ENCODE measurements around the gene PSMC3. TPM values are rescaled to one million over a fixed set of nuclear protein-coding genes. Genes with fewer than 3 reads are reported as not detected.

Gene PSMC3
- total and polyA plus RNA-seq, 8 donors, result 86.7 to 163 (median 130) TPM

GRCh38 chr11:47383071-47383470 is 43.2 kb downstream of the PSMC3 start:
- peak overlapping the region in 1 of 2 donors; percentile 64 for H3K27ac ChIP-seq
- DNase-seq, result no peak
- TF ChIP-seq, protein P1, sequence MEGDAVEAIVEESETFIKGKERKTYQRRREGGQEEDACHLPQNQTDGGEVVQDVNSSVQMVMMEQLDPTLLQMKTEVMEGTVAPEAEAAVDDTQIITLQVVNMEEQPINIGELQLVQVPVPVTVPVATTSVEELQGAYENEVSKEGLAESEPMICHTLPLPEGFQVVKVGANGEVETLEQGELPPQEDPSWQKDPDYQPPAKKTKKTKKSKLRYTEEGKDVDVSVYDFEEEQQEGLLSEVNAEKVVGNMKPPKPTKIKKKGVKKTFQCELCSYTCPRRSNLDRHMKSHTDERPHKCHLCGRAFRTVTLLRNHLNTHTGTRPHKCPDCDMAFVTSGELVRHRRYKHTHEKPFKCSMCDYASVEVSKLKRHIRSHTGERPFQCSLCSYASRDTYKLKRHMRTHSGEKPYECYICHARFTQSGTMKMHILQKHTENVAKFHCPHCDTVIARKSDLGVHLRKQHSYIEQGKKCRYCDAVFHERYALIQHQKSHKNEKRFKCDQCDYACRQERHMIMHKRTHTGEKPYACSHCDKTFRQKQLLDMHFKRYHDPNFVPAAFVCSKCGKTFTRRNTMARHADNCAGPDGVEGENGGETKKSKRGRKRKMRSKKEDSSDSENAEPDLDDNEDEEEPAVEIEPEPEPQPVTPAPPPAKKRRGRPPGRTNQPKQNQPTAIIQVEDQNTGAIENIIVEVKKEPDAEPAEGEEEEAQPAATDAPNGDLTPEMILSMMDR (IDR thresholded peaks at IDR 0.05), result no peak
- peaks cover 0 to 6% of the 10 kb centered on the region in 2 donors for H3K36me3 ChIP-seq
- intact Hi-C loops (cut with DNase I), result no loop called here
- H3K27me3 ChIP-seq, result no peaks in the 10 kb centered on the region
- H3K4me3 ChIP-seq, result no peak overlapping the region
- H3K9me3 ChIP-seq, result no peaks in the 10 kb centered on the region
- peaks cover 0 to 44% of the 10 kb centered on the region in 2 donors for H3K4me1 ChIP-seq
- ATAC-seq, result peak; percentile 58

GRCh38 chr11:47380078-47380477 is 46.2 kb downstream of the PSMC3 start:
- DNase-seq (no peak), ATAC-seq (no peak)
- peaks cover 0 to 16% of the 10 kb centered on the region in 2 donors for H3K36me3 ChIP-seq
- TF ChIP-seq, protein P1 (IDR thresholded peaks at IDR 0.05), result no peak
- H3K9me3 ChIP-seq, result no peaks in the 10 kb centered on the region
- no peaks in the 10 kb centered on the region for H3K27me3 ChIP-seq
- peaks cover 0 to 30% of the 10 kb centered on the region in 2 donors for H3K4me1 ChIP-seq
- H3K27ac ChIP-seq, result no peak overlapping the region
- intact Hi-C loops (cut with DNase I), result no loop called here
- no peak overlapping the region for H3K4me3 ChIP-seq

- TF ChIP-seq, protein P1 (IDR thresholded peaks at IDR 0.05), result no peak
- peaks cover 0 to 24% of the 10 kb centered on the region in 2 donors for H3K36me3 ChIP-seq
- intact Hi-C loops (cut with DNase I), result loop anchor here in 1 of 2 donors (10.0 kb wide), 1 partner anchor 75 kb away; no protein-coding TSS in a partner anchor
- ATAC-seq (no peak), DNase-seq (no peak)
- H3K9me3 ChIP-seq, result no peaks in the 10 kb centered on the region
- H3K4me3 ChIP-seq, result no peak overlapping the region
- H3K27ac ChIP-seq, result peak overlapping the region in 1 of 2 donors; percentile 93
- H3K4me1 ChIP-seq, result peaks cover 0 to 35% of the 10 kb centered on the region in 2 donors
- H3K27me3 ChIP-seq, result no peaks in the 10 kb centered on the region
Observed at GRCh38 chr11:47379317-47379716, 46.9 kb downstream of the PSMC3 start.

GRCh38 chr11:47378836-47379170 is 47.4 kb downstream of the PSMC3 start:
- Histone ChIP-seq H3K27ac (peak overlapping the region; percentile 65 to 93), H3K4me1 (peaks cover 0 to 39% of the 10 kb centered on the region in 2 donors), H3K4me3 (peak overlapping the region in 1 of 2 donors; percentile 67), H3K36me3 (peaks cover 0 to 29% of the 10 kb centered on the region in 2 donors), H3K27me3 (no peaks in the 10 kb centered on the region), H3K9me3 (no peaks in the 10 kb centered on the region)
- TF ChIP-seq, protein P1 (IDR thresholded peaks at IDR 0.05), result no peak
- intact Hi-C loops (cut with DNase I), result loop anchor here in 1 of 2 donors (10.0 kb wide), 1 partner anchor 76 kb away; no protein-coding TSS in a partner anchor
- ATAC-seq, result no peak
- no peak for DNase-seq

DNA sequence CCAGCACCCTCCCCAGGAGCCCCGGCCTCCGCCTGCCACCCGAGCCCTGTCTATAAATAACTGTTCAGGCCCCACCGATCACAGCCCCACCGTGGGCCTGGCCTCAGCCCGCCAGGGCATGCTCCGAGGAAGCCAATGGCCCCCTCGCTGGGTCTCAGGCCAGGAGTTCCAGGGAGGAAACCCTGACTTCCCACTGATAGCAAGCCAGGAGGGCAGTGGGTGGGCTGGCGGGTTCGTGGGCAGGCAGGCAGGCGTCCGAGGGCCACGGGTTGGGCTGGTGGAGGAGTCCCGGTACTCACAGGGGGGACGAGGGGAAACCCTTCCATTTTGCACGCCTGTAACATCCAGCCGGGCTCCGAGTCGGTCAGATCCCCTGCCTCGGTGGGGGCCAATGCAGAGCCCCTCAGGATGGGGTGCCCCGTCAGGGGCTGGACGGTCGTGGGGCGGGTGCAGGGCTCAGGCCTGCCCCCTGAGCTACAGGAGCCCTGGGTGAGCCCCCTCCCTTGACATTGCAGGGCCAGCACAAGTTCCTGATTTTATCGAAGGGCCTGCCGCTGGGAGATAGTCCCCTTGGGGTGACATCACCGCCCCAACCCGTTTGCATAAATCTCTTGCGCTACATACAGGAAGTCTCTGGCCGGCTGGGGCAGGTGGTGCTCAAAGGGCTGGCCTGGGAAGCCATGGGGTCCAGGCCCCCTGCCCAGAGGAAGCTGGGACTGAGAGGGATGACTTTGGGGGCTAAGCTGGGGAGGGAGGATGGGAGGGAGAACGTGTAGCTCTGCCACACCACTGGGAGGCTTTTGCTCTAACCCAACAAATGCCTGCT is 48.0 kb downstream of the PSMC3 start, which contains the start of gene SPI1:
SPI1 (minus strand) TSS at position 538 of the 826 bp plus-strand sequence; CDS start at position 344, 194 bp downstream.
- Histone ChIP-seq H3K27ac (peak within 1 kb of the TSS; percentile 65 to 93), H3K9me3 (no peaks in the 10 kb centered on the region), H3K36me3 (peaks cover 0 to 35% of the 10 kb centered on the region in 2 donors), H3K4me3 (peak within 1 kb of the TSS; percentile 16 to 67), H3K4me1 (peaks cover 0 to 39% of the 10 kb centered on the region in 2 donors), H3K27me3 (no peaks in the 10 kb centered on the region)
- DNase-seq, result peak in 2 of 4 donors; percentile 90 to 91
- TF ChIP-seq, protein P1 (IDR thresholded peaks at IDR 0.05), result no peak
- intact Hi-C loops (cut with DNase I), result loop anchor here in 1 of 2 donors (10.0 kb wide), 1 partner anchor 77 kb away; no protein-coding TSS in a partner anchor
- peak; percentile 54 for ATAC-seq
